A549 (cell line): ENCODE results near the gene OBSCN. TPM values are rescaled to one million over a fixed set of nuclear protein-coding genes. Genes with fewer than 3 reads are reported as not detected.
A peak's percentile ranks its signal among the peaks of the same experiment; 100 is the strongest.

Experiments
- ATAC-seq, 2 experiments: fragments of 200-7000 bp in 1 of 2; fragments of >200 bp in 1 of 2; cut with Nextera tagmentation in 1 of 2; cut with Tn5 transposase in 1 of 2; 3 replicates each; pipeline versions ENCODE4 v1.8.0 to v1.9.1; 2018 to 2020; ENCODE audit warnings: mild to moderate bottlenecking in 1 of 2, moderate library complexity in 1 of 2
- CTCF ChIA-PET: fragments of 300-600 bp; sonication (Branson Sonifier 250); formaldehyde crosslinking; extraction: SDS; loops from one replicate; lab custom pipeline; 2021; ENCODE audit warnings: antibody characterized with exemption, inconsistent platforms; lab: Yijun Ruan, JAX
- POLR2A ChIA-PET: fragments of 350-600 bp; formaldehyde crosslinking; extraction: SDS; loops from one replicate; lab custom pipeline; 2021; ENCODE audit warnings: antibody characterized with exemption, inconsistent platforms; lab: Yijun Ruan, JAX
- DNase-seq, 2 experiments: peaks; one replicate each; pipeline versions ENCODE4 v3.0.0 to v3.0.0-alpha.2; 2011 to 2016; ENCODE audit warnings: low read depth in 1 of 2, low spot score in 1 of 2
- FAIRE-seq: peaks from 2 replicates; lab custom pipeline; 2011; peaks lifted over from hg19 to GRCh38; lab: Jason Lieb, UNC
- H3K27ac ChIP-seq, 2 experiments: fragments of >200 bp; sonication (Bioruptor Twin); formaldehyde crosslinking; 3 replicates each; pipeline ENCODE4 v1.5.1; 2016 to 2017
- H3K4me1 ChIP-seq: fragments of >200 bp; sonication (Bioruptor Twin); formaldehyde crosslinking; 3 replicates; pipeline ENCODE4 v1.6.1; 2016
- H3K4me2 ChIP-seq: fragments of >200 bp; sonication (Bioruptor Twin); formaldehyde crosslinking; 3 replicates; pipeline ENCODE4 v1.6.1; 2016
- H3K4me3 ChIP-seq: fragments of >200 bp; sonication (Bioruptor Twin); formaldehyde crosslinking; 3 replicates; pipeline ENCODE4 v1.5.1; 2016
- H3K9me3 ChIP-seq: fragments of >200 bp; sonication (Bioruptor Twin); formaldehyde crosslinking; 3 replicates; pipeline ENCODE4 v1.6.1; 2016
- ATOH8 ChIP-seq: fragments of 250-450 bp; sonication (Bioruptor Pico); IDR thresholded peaks from 2 replicates; pipeline ENCODE4 v1.5.0; 2020; ENCODE audit warnings: low read depth, mild to moderate bottlenecking, moderate library complexity
- BHLHE40 ChIP-seq: IDR thresholded peaks from 2 replicates; pipeline ENCODE4 v1.6.1; 2012; ENCODE audit warnings: low read depth, low read length, inconsistent platforms
- CBX2 ChIP-seq: fragments of 200-600 bp; sonication (generic); IDR thresholded peaks from 2 replicates; pipeline ENCODE4 v1.6.1; 2016; ENCODE audit warnings: low read depth, mild to moderate bottlenecking, borderline replicate concordance
- EHF ChIP-seq: fragments of 250-450 bp; sonication (Bioruptor Pico); IDR thresholded peaks from 2 replicates; pipeline ENCODE4 v1.5.0; 2020; ENCODE audit warnings: mild to moderate bottlenecking
- FOSB ChIP-seq: fragments of 250-450 bp; sonication (Bioruptor Pico); IDR thresholded peaks from 2 replicates; pipeline ENCODE4 v1.5.0; 2020; ENCODE audit warnings: mild to moderate bottlenecking, moderate library complexity
- HOXA7 ChIP-seq: fragments of 250-450 bp; sonication (Bioruptor Pico); IDR thresholded peaks from 2 replicates; pipeline ENCODE4 v1.5.0; 2020; ENCODE audit warnings: mild to moderate bottlenecking, moderate library complexity
- HOXB5 ChIP-seq: fragments of 250-450 bp; sonication (Bioruptor Pico); IDR thresholded peaks from 2 replicates; pipeline ENCODE4 v1.5.0; 2020; ENCODE audit warnings: mild to moderate bottlenecking, moderate library complexity
- JUNB ChIP-seq: fragments of >200 bp; sonication (Bioruptor Twin); formaldehyde crosslinking; IDR thresholded peaks from 2 replicates; pipeline ENCODE4 v1.6.1; 2016
- MAFK ChIP-seq: fragments of 450-650 bp; IDR thresholded peaks from 2 replicates; pipeline ENCODE4 v1.6.1; 2014; ENCODE audit not compliant: partially characterized antibody
- MAZ ChIP-seq: fragments of 150-350 bp; IDR thresholded peaks from 2 replicates; pipeline ENCODE4 v1.6.1; 2014; ENCODE audit warnings: antibody characterized with exemption, low read depth, low read length, borderline replicate concordance
- NPAS2 ChIP-seq: fragments of 250-450 bp; sonication (Bioruptor Pico); IDR thresholded peaks from 2 replicates; pipeline ENCODE4 v1.8.0; 2022; ENCODE audit warnings: mild to moderate bottlenecking, moderate library complexity, borderline replicate concordance
- NR3C1 ChIP-seq: fragments of >200 bp; sonication (Bioruptor Twin); formaldehyde crosslinking; IDR thresholded peaks from 3 replicates; pipeline ENCODE4 v1.6.1; 2017
- PBX3 ChIP-seq: IDR thresholded peaks from 2 replicates; pipeline ENCODE4 v1.6.1; 2012
- POLR2A ChIP-seq: IDR thresholded peaks from 2 replicates; pipeline ENCODE4 v1.6.1; 2012; ENCODE audit warnings: mild to moderate bottlenecking, low read length
- RARB ChIP-seq: fragments of 250-450 bp; sonication (Bioruptor Pico); IDR thresholded peaks from 2 replicates; pipeline ENCODE4 v1.8.0; 2021; ENCODE audit warnings: mild to moderate bottlenecking, moderate library complexity
- RNF2 ChIP-seq: fragments of 200-600 bp; sonication (generic); IDR thresholded peaks from 2 replicates; pipeline ENCODE4 v1.6.1; 2016; ENCODE audit warnings: low read depth, mild to moderate bottlenecking, antibody characterized with exemption, moderate library complexity, borderline replicate concordance
- SREBF2 ChIP-seq: fragments of 450-650 bp; IDR thresholded peaks from 2 replicates; pipeline ENCODE4 v1.6.1; 2014; ENCODE audit warnings: mild to moderate bottlenecking, moderate library complexity
- USF2 ChIP-seq: fragments of 450-650 bp; IDR thresholded peaks from 2 replicates; pipeline ENCODE4 v1.6.1; 2014; ENCODE audit warnings: antibody characterized with exemption
- ZC3H11A ChIP-seq: fragments of 450-650 bp; IDR thresholded peaks from 2 replicates; pipeline ENCODE4 v1.6.1; 2014; ENCODE audit warnings: antibody characterized with exemption, mild to moderate bottlenecking
- ZNF302 ChIP-seq: fragments of 250-450 bp; sonication (Bioruptor Pico); IDR thresholded peaks from 2 replicates; pipeline ENCODE4 v1.9.0; 2021; ENCODE audit warnings: inconsistent platforms, mild to moderate bottlenecking, moderate library complexity
- ZSCAN20 ChIP-seq: fragments of 250-450 bp; sonication (Bioruptor Pico); IDR thresholded peaks from 2 replicates; pipeline ENCODE4 v1.8.0; 2022; ENCODE audit warnings: mild to moderate bottlenecking, moderate library complexity
- WGBS: methylation state at CpG from one replicate; pipeline ENCODE4 v1.1.6; 2017; ENCODE audit errors: missing lambda C conversion rate; 5-methylcytosine and 5-hydroxymethylcytosine counted together
- polyA plus RNA-seq, 4 experiments: library from polyadenylated mRNA; depleted of rRNA in 3 of 4; stranded (reverse); fragments of >200 nt; fragmentation: RNase III in 1 of 4; extraction: RNeasy Plus Mini Kit Qiagen cat#74134 plus additional on column Dnase treatment in 1 of 4; gene quantifications; 2 replicates in 3 of 4; 3 replicates in 1 of 4; pipeline ENCODE4 v1.2.3, GENCODE V29; 2011 to 2017

OBSCN gene
- polyA plus RNA-seq, 2 of the 4 experiments (the other 2 are of a cell fraction), result 3.1 to 6.8 TPM

GRCh38 chr1:228197555-228198147 lies 10.2 kb upstream of the OBSCN start:
- H3K4me2 ChIP-seq, result no peak overlapping the region
- no peak for FAIRE-seq
- ATAC-seq, result no peak
- no peak overlapping the region for H3K27ac ChIP-seq
- CTCF ChIA-PET, result interaction anchor here (1.2 kb wide), 1 partner anchor 17 kb away, joined by 5 read pairs; no protein-coding TSS in a partner anchor
- H3K9me3 ChIP-seq, result peaks cover 32% of the 10 kb centered on the region
- TF ChIP-seq USF2 (no peak), ZC3H11A (no peak), HOXB5 (CRISPR knock-in tag) (no peak), POLR2A (no peak), BHLHE40 (no peak), NPAS2 (CRISPR knock-in tag) (no peak), RARB (no peak), RNF2 (no peak), MAZ (no peak), ATOH8 (CRISPR knock-in tag) (no peak), FOSB (no peak)
- no peak overlapping the region for H3K4me3 ChIP-seq
- no peak for DNase-seq
- WGBS, result 51% methylated on average over 4 of the region's 4 CpGs
- no peaks in the 10 kb centered on the region for H3K4me1 ChIP-seq
- POLR2A ChIA-PET, result no interaction called here

GRCh38 chr1:228198977-228199590 lies 8.8 kb upstream of the OBSCN start:
- Histone ChIP-seq H3K4me1 (no peaks in the 10 kb centered on the region), H3K4me3 (no peak overlapping the region), H3K27ac (no peak overlapping the region), H3K4me2 (no peak overlapping the region), H3K9me3 (peaks cover 32% of the 10 kb centered on the region)
- POLR2A ChIA-PET, result interaction anchor here (0.6 kb wide), 1 partner anchor 613 kb away, joined by 3 read pairs; no protein-coding TSS in a partner anchor
- no peak for TF ChIP-seq HOXA7
- TF ChIP-seq JUNB, result no peak
- TF ChIP-seq CBX2, result no peak
- no peak for TF ChIP-seq MAFK
- no peak for TF ChIP-seq POLR2A
- TF ChIP-seq BHLHE40, result no peak
- no peak for TF ChIP-seq RARB
- no peak for TF ChIP-seq ATOH8 (CRISPR knock-in tag)
- TF ChIP-seq EHF (CRISPR knock-in tag), result no peak
- no peak for TF ChIP-seq SREBF2
- no peak for TF ChIP-seq FOSB
- TF ChIP-seq PBX3, result no peak
- TF ChIP-seq ZSCAN20 (CRISPR knock-in tag), result no peak
- TF ChIP-seq NR3C1, result no peak
- no peak for TF ChIP-seq ZNF302 (CRISPR knock-in tag)
- ATAC-seq, result no peak
- peak; percentile 47 to 50 for DNase-seq
- WGBS, result 41% methylated on average over 2 of the region's 2 CpGs
- no peak for FAIRE-seq
- CTCF ChIA-PET, result interaction anchor here (1.4 to 1.5 kb wide), 2 partner anchors 12 to 15 kb away, joined by 3 to 4 read pairs; no protein-coding TSS in a partner anchor
